Measurements from ENCODE around the gene GPA33. TPM values are rescaled to one million over a fixed set of nuclear protein-coding genes. Genes with fewer than 3 reads are reported as not detected.

GPA33 gene
- not detected in 2 replicates for total RNA-seq

GRCh38 chr1:167090314-167090942 is at the start of gene GPA33:
TSS of gene GPA33 (minus strand) at chr1:167090377. CDS start at chr1:167090287, 90 bp downstream.

GRCh38 chr1:167093846-167094516 is 3.8 kb upstream of the GPA33 start, which contains the start of gene STYXL2:
TSS of gene STYXL2 (plus strand) at chr1:167094075. CDS start at chr1:167094850, 775 bp downstream.

Other genes with a start within 250 kb of the GPA33 start
- 8.3 and 9.6 TPM in 2 replicates for gene TADA1, start 214.1 kb downstream of the GPA33 start, total RNA-seq
- gene ILDR2, start 114.8 kb downstream of the GPA33 start, total RNA-seq, result not detected in 2 replicates
- gene MAEL, start 101.1 kb downstream of the GPA33 start, total RNA-seq, result not detected in 2 replicates
- not detected in 2 replicates for gene STYXL2, start 3.7 kb upstream of the GPA33 start, total RNA-seq
- 4.4 and 4.8 TPM in 2 replicates for gene POU2F1, start 130.5 kb upstream of the GPA33 start, total RNA-seq

All from smooth muscle cell of the umbilical artery (primary cell).